B cell (primary cell): ENCODE measurements around the gene BMP7.

Experiments
- CTCF ChIP-seq: fragments of 200-600 bp; IDR thresholded peaks from one replicate; pipeline ENCODE4 v1.8.0; 2022; ENCODE audit warnings: antibody characterized with exemption, mild to moderate bottlenecking
- EZH2 ChIP-seq: IDR thresholded peaks from 2 replicates; pipeline ENCODE4 v1.6.1; 2012; ENCODE audit warnings: borderline replicate concordance, low read depth, mild to moderate bottlenecking, moderate library complexity, low read length; ENCODE audit not compliant: insufficient read depth, poor library complexity, severe bottlenecking

- TF ChIP-seq CTCF (no peak), EZH2 (no peak)
Measured at GRCh38 chr20:57289391-57290177, 23.1 kb upstream of the BMP7 start.
